Measurements from ENCODE around the gene MAGI1. TPM values are rescaled to one million over a fixed set of nuclear protein-coding genes. Genes with fewer than 3 reads are reported as not detected.

The MAGI1 gene
- total and polyA plus RNA-seq, 7 donors = 10.2 to 54.0 (median 29.8) TPM

DNA sequence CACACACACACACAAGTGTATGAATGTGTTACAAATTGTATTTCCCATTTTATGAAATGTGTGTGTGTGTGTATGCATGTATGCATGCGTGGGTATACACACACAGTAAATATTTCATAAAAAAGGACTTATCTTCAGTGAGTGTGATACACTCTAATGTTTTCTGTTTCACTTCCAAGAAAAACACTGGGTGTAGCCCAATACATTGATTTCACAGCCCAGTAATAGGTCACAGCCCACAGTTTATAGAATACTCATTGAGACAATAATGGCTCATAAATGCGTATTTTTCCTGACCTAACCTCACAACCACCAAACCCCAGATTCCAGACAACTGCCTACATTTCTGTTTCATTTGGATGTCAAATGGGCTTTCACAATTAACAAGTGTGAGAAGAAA, 619.5 kb downstream of the MAGI1 start:
- TF ChIP-seq EP300 (IDR thresholded peaks at IDR 0.05) (no peak), POLR2A (IDR thresholded peaks at IDR 0.05) (no peak), CTCF (IDR thresholded peaks at IDR 0.05) (no peak)
- intact Hi-C loops (cut with DNase I) = no loop called here

GRCh38 chr3:65413891-65414290, 624.8 kb downstream of the MAGI1 start:
- intact Hi-C loops (cut with DNase I) = loop anchor here (2.0 to 5.0 kb wide), 3 partner anchors 79 to 727 kb away; partner anchors contain the start of gene ADAMTS9
- Histone ChIP-seq H3K27ac (peak overlapping the region in 3 of 4 donors; percentile 68 to 80 (median 74)), H3K4me1 (peaks cover 0 to 58% (median 40%) of the 10 kb centered on the region in 4 donors), H3K27me3 (no peaks in the 10 kb centered on the region), H3K36me3 (no peaks in the 10 kb centered on the region), H3K4me3 (no peak overlapping the region), H3K9me3 (no peaks in the 10 kb centered on the region)
- TF ChIP-seq EP300 (IDR thresholded peaks at IDR 0.05) (no peak), POLR2AphosphoS5 (IDR thresholded peaks at IDR 0.05) (no peak), POLR2A (IDR thresholded peaks at IDR 0.05) (no peak), CTCF (IDR thresholded peaks at IDR 0.05) (no peak)
- DNase-seq = no peak
- 71 to 79% methylated on average over 3 of the region's 3 CpGs for WGBS, 2 donors

More for the DNA sequence above, 619.5 kb downstream of the MAGI1 start:
- Histone ChIP-seq H3K36me3 (no peaks in the 10 kb centered on the region), H3K4me1 (peaks cover 0 to 5% (median 0%) of the 10 kb centered on the region in 4 donors), H3K27ac (no peak overlapping the region), H3K9me3 (no peaks in the 10 kb centered on the region), H3K4me3 (no peak overlapping the region), H3K27me3 (no peaks in the 10 kb centered on the region)
- DNase-seq = no peak
- WGBS, 2 donors = 68 to 83% methylated on average over 2 of the region's 2 CpGs

- peak; percentile 90 for DNase-seq
- WGBS, 2 donors = 8 to 38% methylated on average over 2 of the region's 2 CpGs
- intact Hi-C loops (cut with DNase I) = loop anchor here (2.0 to 5.0 kb wide), 3 partner anchors 78 to 725 kb away; partner anchors contain the start of gene ADAMTS9
- Histone ChIP-seq H3K9me3 (no peaks in the 10 kb centered on the region), H3K4me3 (no peak overlapping the region), H3K27ac (peak overlapping the region in 3 of 4 donors; percentile 68 to 80 (median 74)), H3K27me3 (no peaks in the 10 kb centered on the region), H3K4me1 (peaks cover 0 to 71% (median 52%) of the 10 kb centered on the region in 4 donors), H3K36me3 (no peaks in the 10 kb centered on the region)
- TF ChIP-seq POLR2AphosphoS5 (IDR thresholded peaks at IDR 0.05) (peak in 3 of 4 donors; percentile 60 to 74 (median 72)), CTCF (IDR thresholded peaks at IDR 0.05) (peak; percentile 17 to 57 (median 41)), EP300 (IDR thresholded peaks at IDR 0.05) (peak in 2 of 4 donors; percentile 37 to 59), POLR2A (IDR thresholded peaks at IDR 0.05) (no peak)
Observed at GRCh38 chr3:65412588-65412987, 626.1 kb downstream of the MAGI1 start.

- Histone ChIP-seq H3K27me3 (no peaks in the 10 kb centered on the region), H3K27ac (peak overlapping the region in 3 of 4 donors; percentile 72 to 80 (median 74)), H3K4me1 (peaks cover 0 to 72% (median 52%) of the 10 kb centered on the region in 4 donors), H3K9me3 (no peaks in the 10 kb centered on the region), H3K36me3 (no peaks in the 10 kb centered on the region), H3K4me3 (no peak overlapping the region)
- DNase-seq = no peak
- TF ChIP-seq EP300 (IDR thresholded peaks at IDR 0.05) (no peak), POLR2AphosphoS5 (IDR thresholded peaks at IDR 0.05) (no peak), POLR2A (IDR thresholded peaks at IDR 0.05) (no peak), CTCF (IDR thresholded peaks at IDR 0.05) (no peak)
- 53 to 58% methylated on average over 3 of the region's 3 CpGs for WGBS, 2 donors
- intact Hi-C loops (cut with DNase I) = loop anchor here (2.0 to 5.0 kb wide), 3 partner anchors 239 to 879 kb away; partner anchors contain the start of gene ADAMTS9
Observed at GRCh38 chr3:65411367-65411766, 627.4 kb downstream of the MAGI1 start.
